Sigmoid colon (tissue), 4 donors: ENCODE data around the gene BGN.

Source experiments
- CTCF ChIP-seq, 4 experiments: fragments of 450-650 bp in 3 of 4; fragments of 200-600 bp in 1 of 4; IDR thresholded peaks; one replicate each; pipeline ENCODE4 v1.5.1; 2016 to 2019; ENCODE audit warnings: antibody characterized with exemption in 4 of 4, mild to moderate bottlenecking in 3 of 4, moderate library complexity in 2 of 4
- POLR2AphosphoS5 ChIP-seq, 4 donors: sonication (generic); formaldehyde crosslinking; IDR thresholded peaks; one replicate each; pipeline ENCODE4 v1.6.1; 2017; ENCODE audit warnings: antibody characterized with exemption in 4 of 4

DNA sequence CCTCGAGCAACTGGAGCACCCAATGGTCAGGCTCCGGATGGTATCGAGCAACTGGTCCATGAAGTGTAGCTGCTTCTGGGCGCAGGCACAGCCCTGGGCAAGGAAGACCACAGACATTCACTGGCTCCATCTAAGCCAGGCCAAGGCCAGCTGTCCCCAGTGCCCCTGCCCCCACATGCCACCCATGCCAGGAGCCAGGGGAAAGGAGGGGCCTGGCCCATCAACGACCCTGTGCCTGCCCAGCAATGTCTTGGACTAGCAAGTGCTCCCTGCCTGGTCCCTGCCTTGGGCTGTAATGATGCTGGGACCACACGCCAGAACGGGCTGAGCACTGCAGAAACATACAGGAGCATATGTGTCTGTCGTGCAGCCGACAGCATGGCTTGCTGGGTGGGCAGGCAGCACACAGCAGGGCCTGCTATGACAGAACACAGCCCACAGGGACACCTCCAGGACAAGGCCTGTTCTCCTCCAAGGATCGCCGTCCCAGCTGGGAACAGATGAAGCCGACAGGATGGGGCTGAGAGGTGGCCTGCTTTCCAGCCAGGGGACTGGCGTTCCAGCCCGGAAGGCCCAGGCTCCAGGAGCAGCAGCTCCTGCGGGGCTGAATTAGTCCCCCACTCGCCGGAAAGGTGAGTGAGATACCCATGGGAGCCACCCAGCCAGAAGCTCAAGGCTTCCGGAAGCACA, 37.5 kb upstream of the BGN start:
- TF ChIP-seq CTCF (IDR thresholded peaks at IDR 0.05): no peak
- no peak for TF ChIP-seq POLR2AphosphoS5 (IDR thresholded peaks at IDR 0.05)
